K562 (cell line): ENCODE results near the gene SLC22A1. TPM values are rescaled to one million over a fixed set of nuclear protein-coding genes. Genes with fewer than 3 reads are reported as not detected.

Experiments used
- ATAC-seq: fragments of 200-7000 bp; cut with Tn5 transposase; 3 replicates; pipeline ENCODE4 v1.9.1; 2020; ENCODE audit warnings: moderate library complexity
- BruUV-seq: library from RNA; stranded (reverse); fragments of 400-500 nt; replicated peaks from 2 replicates; lab custom pipeline; 2021; lab: Mats Ljungman, UMichigan
- CTCF ChIA-PET: fragments of 300-600 bp; formaldehyde crosslinking; extraction: SDS; loops from one replicate; lab custom pipeline; 2021; ENCODE audit warnings: low intra/inter-chr PET ratio; lab: Yijun Ruan, JAX
- POLR2A ChIA-PET: fragments of 300-600, 350-650 bp; sonication (Branson Sonifier 250); formaldehyde crosslinking; extraction: SDS; loops from one replicate; lab custom pipeline; 2021; ENCODE audit warnings: antibody characterized with exemption, inconsistent platforms; lab: Yijun Ruan, JAX
- DNase-seq, 4 experiments: peaks; one replicate each; pipeline versions ENCODE4 v3.0.0 to v3.0.0-alpha.2; 2011 to 2018; ENCODE audit warnings: low spot score in 3 of 4, mixed read lengths in 3 of 4; ENCODE audit errors: extremely low read depth in 1 of 4
- FAIRE-seq: peaks from 2 replicates; lab custom pipeline; 2011; peaks lifted over from hg19 to GRCh38; lab: Jason Lieb, UNC
- H2AFZ ChIP-seq: 2 replicates; pipeline ENCODE4 v1.6.0; 2011; ENCODE audit warnings: low read depth, low read length, control low read depth, inconsistent platforms
- H3K27ac ChIP-seq: fragments of 200-600 bp; 3 replicates; pipeline ENCODE4 v1.8.0; 2011; ENCODE audit warnings: low read depth, mild to moderate bottlenecking, control low read depth, inconsistent platforms, low read length, moderate library complexity, mixed read lengths; ENCODE audit errors: extremely low read depth
- H3K27me3 ChIP-seq, 2 experiments: fragments of 300-600 bp in 1 of 2; 2 replicates in 1 of 2; 3 replicates in 1 of 2; pipeline versions ENCODE4 v1.6.0 to v1.8.0; 2011; ENCODE audit warnings: inconsistent platforms in 2 of 2, low read length in 2 of 2, mild to moderate bottlenecking in 1 of 2, mixed read lengths in 1 of 2, moderate library complexity in 1 of 2; ENCODE audit not compliant: control insufficient read depth in 2 of 2, insufficient read depth in 2 of 2
- H3K36me3 ChIP-seq: fragments of 300-600 bp; 3 replicates; pipeline ENCODE4 v1.8.0; 2011; ENCODE audit warnings: mild to moderate bottlenecking, low read length, inconsistent platforms; ENCODE audit not compliant: control insufficient read depth, insufficient read depth
- H3K4me1 ChIP-seq, 2 experiments: fragments of 200-600 bp in 1 of 2; replicated peaks in 1 of 2; 2 replicates in 1 of 2; 3 replicates in 1 of 2; pipeline versions ENCODE4 v1.5.1 to v1.8.0; 2011; ENCODE audit warnings: inconsistent platforms in 2 of 2, low read length in 2 of 2, mild to moderate bottlenecking in 1 of 2, mixed read lengths in 1 of 2, moderate library complexity in 1 of 2; ENCODE audit not compliant: control insufficient read depth in 2 of 2, insufficient read depth in 2 of 2
- H3K4me2 ChIP-seq: 2 replicates; pipeline ENCODE4 v1.6.1; 2011; ENCODE audit warnings: low read length, control low read depth, inconsistent platforms, mixed read lengths; ENCODE audit not compliant: insufficient read depth
- H3K4me3 ChIP-seq: fragments of 200-600 bp; sonication (generic), shearing (Covaris generic); 2 replicates; pipeline ENCODE4 v1.5.1; 2016; ENCODE audit warnings: control low read depth, inconsistent platforms
- H3K79me2 ChIP-seq: fragments of 200-600 bp; 3 replicates; pipeline ENCODE4 v1.8.0; 2011; ENCODE audit warnings: low read length, inconsistent platforms; ENCODE audit not compliant: control insufficient read depth, insufficient read depth
- H3K9ac ChIP-seq, 2 experiments: 2 replicates each; pipeline versions ENCODE4 v1.6.0 to v1.6.1; 2011; ENCODE audit warnings: low read depth in 2 of 2, low read length in 2 of 2, control low read depth in 1 of 2, inconsistent platforms in 1 of 2, mild to moderate bottlenecking in 1 of 2, mixed read lengths in 1 of 2; ENCODE audit not compliant: insufficient read depth in 1 of 2
- H3K9me1 ChIP-seq: one replicate; pipeline ENCODE4 v1.6.0; 2011; ENCODE audit warnings: inconsistent platforms, mild to moderate bottlenecking, low read length, moderate library complexity; ENCODE audit not compliant: control insufficient read depth, insufficient read depth
- H3K9me3 ChIP-seq: replicated peaks from 2 replicates; pipeline ENCODE4 v1.5.1; 2011; ENCODE audit warnings: low read depth, low read length, inconsistent platforms; ENCODE audit not compliant: control insufficient read depth, insufficient read depth
- H4K20me1 ChIP-seq: replicated peaks from 2 replicates; pipeline ENCODE4 v1.6.1; 2011; ENCODE audit warnings: low read length, inconsistent platforms, mixed read lengths; ENCODE audit not compliant: control insufficient read depth, insufficient read depth
- NCOA4 ChIP-seq: fragments of 450-650 bp; IDR thresholded peaks from 2 replicates; pipeline ENCODE4 v1.6.1; 2018; ENCODE audit warnings: mild to moderate bottlenecking; ENCODE audit not compliant: partially characterized antibody
- ZBTB1 ChIP-seq: sonication (generic); formaldehyde crosslinking; IDR thresholded peaks from 2 replicates; pipeline ENCODE4 v1.8.1; 2023; ENCODE audit warnings: missing genetic modification reagents, low read depth, mild to moderate bottlenecking, borderline replicate concordance
- WGBS: fragments of 100-300 bp; shearing (Covaris generic); methylation state at CpG from one replicate; pipeline ENCODE4 v1.1.6; 2016; ENCODE audit warnings: low coverage, mixed read lengths; ENCODE audit not compliant: insufficient coverage; ENCODE audit errors: missing lambda C conversion rate; 5-methylcytosine and 5-hydroxymethylcytosine counted together
- in situ Hi-C: fragments of 300-500 bp; cut with MboI; formaldehyde crosslinking; loops from 4 replicates; pipeline ENCODE4 v1.15.0; 2018; ENCODE audit warnings: inconsistent platforms, mixed read lengths
- intact Hi-C: fragments of 100-400 bp; cut with micrococcal nuclease; formaldehyde crosslinking; loops from 2 replicates; pipeline ENCODE4 v1.14.2; 2022
- polyA plus RNA-seq, 8 experiments: library from polyadenylated mRNA; depleted of rRNA in 4 of 8; stranded (reverse) in 5 of 8; unstranded in 3 of 8; fragments of >200 nt; fragmentation: Nextera tagmentation in 2 of 8; fragmentation: Illumina TruSeq in 1 of 8; extraction: Ambion mirVana in 2 of 8; extraction: Trizol in 1 of 8; gene quantifications; 2 replicates each; pipeline versions ENCODE4 v1.2.1 to v1.2.3, GENCODE V29; 2011 to 2014; ENCODE audit warnings: inconsistent platforms in 1 of 8, missing spikeins in 1 of 8
- total RNA-seq, 7 experiments: library from RNA; depleted of rRNA in 6 of 7; stranded (reverse); fragments of >200 nt in 6 of 7; fragmentation: Illumina TruSeq in 2 of 7; extraction: Trizol in 2 of 7; gene quantifications; 2 replicates each; pipeline versions ENCODE4 v1.2.1 to v1.2.3, GENCODE V29; 2011 to 2021; ENCODE audit warnings: low replicate concordance in 1 of 7
- TF ChIP-seq, protein P1 (sequence below), 2 experiments: fragments of 450-650 bp in 1 of 2; sonication (generic) in 1 of 2; formaldehyde crosslinking in 1 of 2; IDR thresholded peaks; 2 replicates each; pipeline versions ENCODE4 v1.7.1 to v1.9.0; 2016 to 2022; ENCODE audit warnings: inconsistent platforms in 1 of 2, mild to moderate bottlenecking in 1 of 2, missing genetic modification reagents in 1 of 2
- TF ChIP-seq, protein P2 (sequence below): fragments of 450-650 bp; IDR thresholded peaks from 2 replicates; pipeline ENCODE4 v1.6.1; 2017; ENCODE audit warnings: antibody characterized with exemption, mild to moderate bottlenecking
- TF ChIP-seq, protein P3 (sequence below): fragments of 450-650 bp; formaldehyde crosslinking; IDR thresholded peaks from 2 replicates; pipeline ENCODE4 v1.4.0; 2022; ENCODE audit warnings: missing genetic modification characterization

Gene SLC22A1
- total and polyA plus RNA-seq, 9 of the 15 experiments (the other 6 are each of a cell fraction or from before 2014, with no cell fraction given): 0.11 to 0.60 (median 0.26) TPM; not detected in 4

DNA sequence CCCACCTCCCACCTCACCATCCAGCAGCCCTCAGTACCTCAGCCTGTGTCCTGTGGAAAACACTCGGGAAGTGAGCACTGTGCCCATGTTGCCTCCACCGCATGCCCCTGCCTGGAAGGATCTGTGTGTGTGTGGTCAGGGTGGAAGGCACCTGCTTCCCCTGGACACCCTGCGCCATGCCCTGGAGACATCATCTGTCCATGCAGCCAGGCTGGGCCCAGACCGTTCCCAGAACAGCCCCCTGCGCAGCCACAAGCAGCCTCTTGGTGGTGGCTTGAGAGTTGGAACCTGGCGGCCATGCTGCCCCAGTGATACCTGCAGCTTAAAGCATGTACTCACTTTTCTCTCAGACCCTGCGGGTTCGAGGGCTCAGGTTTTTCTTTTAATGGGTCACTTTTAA is 34.9 kb upstream of the SLC22A1 start:
- no peaks in the 10 kb centered on the region for H3K9me3 ChIP-seq
- no peak for FAIRE-seq
- intact Hi-C loops (loop anchor here (5.0 kb wide), 1 partner anchor 371 kb away; no protein-coding TSS in a partner anchor), in situ Hi-C loops (no loop called here)
- H2AFZ ChIP-seq: no peak overlapping the region
- H3K79me2 ChIP-seq: no peaks in the 10 kb centered on the region
- no peak overlapping the region for H3K4me2 ChIP-seq
- H3K9me1 ChIP-seq: no peaks in the 10 kb centered on the region
- peaks cover 92% of the 10 kb centered on the region for H3K36me3 ChIP-seq
- ChIA-PET CTCF (no interaction called here), POLR2A (interaction anchor here (0.6 to 1.5 kb wide), 3 partner anchors 14 to 1034 kb away, joined by 3 to 5 read pairs (median 3); no protein-coding TSS in a partner anchor)
- peak; percentile 27 for ATAC-seq
- TF ChIP-seq NCOA4 (no peak), ZBTB1 (CRISPR knock-in tag) (no peak)
- TF ChIP-seq, protein P1, sequence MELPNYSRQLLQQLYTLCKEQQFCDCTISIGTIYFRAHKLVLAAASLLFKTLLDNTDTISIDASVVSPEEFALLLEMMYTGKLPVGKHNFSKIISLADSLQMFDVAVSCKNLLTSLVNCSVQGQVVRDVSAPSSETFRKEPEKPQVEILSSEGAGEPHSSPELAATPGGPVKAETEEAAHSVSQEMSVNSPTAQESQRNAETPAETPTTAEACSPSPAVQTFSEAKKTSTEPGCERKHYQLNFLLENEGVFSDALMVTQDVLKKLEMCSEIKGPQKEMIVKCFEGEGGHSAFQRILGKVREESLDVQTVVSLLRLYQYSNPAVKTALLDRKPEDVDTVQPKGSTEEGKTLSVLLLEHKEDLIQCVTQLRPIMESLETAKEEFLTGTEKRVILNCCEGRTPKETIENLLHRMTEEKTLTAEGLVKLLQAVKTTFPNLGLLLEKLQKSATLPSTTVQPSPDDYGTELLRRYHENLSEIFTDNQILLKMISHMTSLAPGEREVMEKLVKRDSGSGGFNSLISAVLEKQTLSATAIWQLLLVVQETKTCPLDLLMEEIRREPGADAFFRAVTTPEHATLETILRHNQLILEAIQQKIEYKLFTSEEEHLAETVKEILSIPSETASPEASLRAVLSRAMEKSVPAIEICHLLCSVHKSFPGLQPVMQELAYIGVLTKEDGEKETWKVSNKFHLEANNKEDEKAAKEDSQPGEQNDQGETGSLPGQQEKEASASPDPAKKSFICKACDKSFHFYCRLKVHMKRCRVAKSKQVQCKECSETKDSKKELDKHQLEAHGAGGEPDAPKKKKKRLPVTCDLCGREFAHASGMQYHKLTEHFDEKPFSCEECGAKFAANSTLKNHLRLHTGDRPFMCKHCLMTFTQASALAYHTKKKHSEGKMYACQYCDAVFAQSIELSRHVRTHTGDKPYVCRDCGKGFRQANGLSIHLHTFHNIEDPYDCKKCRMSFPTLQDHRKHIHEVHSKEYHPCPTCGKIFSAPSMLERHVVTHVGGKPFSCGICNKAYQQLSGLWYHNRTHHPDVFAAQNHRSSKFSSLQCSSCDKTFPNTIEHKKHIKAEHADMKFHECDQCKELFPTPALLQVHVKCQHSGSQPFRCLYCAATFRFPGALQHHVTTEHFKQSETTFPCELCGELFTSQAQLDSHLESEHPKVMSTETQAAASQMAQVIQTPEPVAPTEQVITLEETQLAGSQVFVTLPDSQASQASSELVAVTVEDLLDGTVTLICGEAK (IDR thresholded peaks at IDR 0.05): no peak
- TF ChIP-seq, protein P1 (CRISPR knock-in tag; IDR thresholded peaks at IDR 0.05): 0 out of 2 replicates have a peak, but pooled peaks have one; percentile 5
- TF ChIP-seq, protein P2, sequence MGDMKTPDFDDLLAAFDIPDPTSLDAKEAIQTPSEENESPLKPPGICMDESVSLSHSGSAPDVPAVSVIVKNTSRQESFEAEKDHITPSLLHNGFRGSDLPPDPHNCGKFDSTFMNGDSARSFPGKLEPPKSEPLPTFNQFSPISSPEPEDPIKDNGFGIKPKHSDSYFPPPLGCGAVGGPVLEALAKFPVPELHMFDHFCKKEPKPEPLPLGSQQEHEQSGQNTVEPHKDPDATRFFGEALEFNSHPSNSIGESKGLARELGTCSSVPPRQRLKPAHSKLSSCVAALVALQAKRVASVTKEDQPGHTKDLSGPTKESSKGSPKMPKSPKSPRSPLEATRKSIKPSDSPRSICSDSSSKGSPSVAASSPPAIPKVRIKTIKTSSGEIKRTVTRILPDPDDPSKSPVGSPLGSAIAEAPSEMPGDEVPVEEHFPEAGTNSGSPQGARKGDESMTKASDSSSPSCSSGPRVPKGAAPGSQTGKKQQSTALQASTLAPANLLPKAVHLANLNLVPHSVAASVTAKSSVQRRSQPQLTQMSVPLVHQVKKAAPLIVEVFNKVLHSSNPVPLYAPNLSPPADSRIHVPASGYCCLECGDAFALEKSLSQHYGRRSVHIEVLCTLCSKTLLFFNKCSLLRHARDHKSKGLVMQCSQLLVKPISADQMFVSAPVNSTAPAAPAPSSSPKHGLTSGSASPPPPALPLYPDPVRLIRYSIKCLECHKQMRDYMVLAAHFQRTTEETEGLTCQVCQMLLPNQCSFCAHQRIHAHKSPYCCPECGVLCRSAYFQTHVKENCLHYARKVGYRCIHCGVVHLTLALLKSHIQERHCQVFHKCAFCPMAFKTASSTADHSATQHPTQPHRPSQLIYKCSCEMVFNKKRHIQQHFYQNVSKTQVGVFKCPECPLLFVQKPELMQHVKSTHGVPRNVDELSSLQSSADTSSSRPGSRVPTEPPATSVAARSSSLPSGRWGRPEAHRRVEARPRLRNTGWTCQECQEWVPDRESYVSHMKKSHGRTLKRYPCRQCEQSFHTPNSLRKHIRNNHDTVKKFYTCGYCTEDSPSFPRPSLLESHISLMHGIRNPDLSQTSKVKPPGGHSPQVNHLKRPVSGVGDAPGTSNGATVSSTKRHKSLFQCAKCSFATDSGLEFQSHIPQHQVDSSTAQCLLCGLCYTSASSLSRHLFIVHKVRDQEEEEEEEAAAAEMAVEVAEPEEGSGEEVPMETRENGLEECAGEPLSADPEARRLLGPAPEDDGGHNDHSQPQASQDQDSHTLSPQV: no peak
- TF ChIP-seq, protein P3, sequence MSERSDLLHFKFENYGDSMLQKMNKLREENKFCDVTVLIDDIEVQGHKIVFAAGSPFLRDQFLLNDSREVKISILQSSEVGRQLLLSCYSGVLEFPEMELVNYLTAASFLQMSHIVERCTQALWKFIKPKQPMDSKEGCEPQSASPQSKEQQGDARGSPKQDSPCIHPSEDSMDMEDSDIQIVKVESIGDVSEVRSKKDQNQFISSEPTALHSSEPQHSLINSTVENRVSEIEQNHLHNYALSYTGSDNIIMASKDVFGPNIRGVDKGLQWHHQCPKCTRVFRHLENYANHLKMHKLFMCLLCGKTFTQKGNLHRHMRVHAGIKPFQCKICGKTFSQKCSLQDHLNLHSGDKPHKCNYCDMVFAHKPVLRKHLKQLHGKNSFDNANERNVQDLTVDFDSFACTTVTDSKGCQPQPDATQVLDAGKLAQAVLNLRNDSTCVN (CRISPR knock-in tag): no peak
- no peaks in the 10 kb centered on the region for H3K27me3 ChIP-seq
- H3K27ac ChIP-seq: no peak overlapping the region
- H3K9ac ChIP-seq: no peak overlapping the region
- DNase-seq: no peak
- no peaks in the 10 kb centered on the region for H3K4me1 ChIP-seq
- no peak overlapping the region for H3K4me3 ChIP-seq
- peaks cover 4% of the 10 kb centered on the region; the same call in 1 of the 2 replicates for H4K20me1 ChIP-seq
- WGBS: 87% methylated on average over 8 of the region's 8 CpGs
- no TSS peak for BruUV-seq
